Immature natural killer cell (primary cell): Measurements from ENCODE around the gene PLCH2. TPM values are rescaled to one million over a fixed set of nuclear protein-coding genes. Genes with fewer than 3 reads are reported as not detected.
A peak's percentile ranks its signal among the peaks of the same experiment; 100 is the strongest.

Source experiments
- DNase-seq, 3 donors: peaks; one replicate each; pipeline ENCODE4 v3.0.0; 2022; ENCODE audit warnings: mixed read lengths in 1 of 3
- H3K27ac Mint-ChIP-seq, 6 donors: one replicate each; pipeline ENCODE4 v1.8.0; 2020; ENCODE audit warnings: mixed read lengths in 6 of 6, mild to moderate bottlenecking in 5 of 6, inconsistent platforms in 4 of 6, moderate library complexity in 3 of 6
- H3K27me3 Mint-ChIP-seq, 3 donors: one replicate each; pipeline ENCODE4 v1.8.0; 2020 to 2021; ENCODE audit warnings: low read depth in 3 of 3, mild to moderate bottlenecking in 3 of 3, mixed read lengths in 3 of 3, moderate library complexity in 3 of 3, inconsistent platforms in 1 of 3
- H3K36me3 Mint-ChIP-seq, 3 donors: one replicate each; pipeline ENCODE4 v1.8.0; 2020; ENCODE audit warnings: mixed read lengths in 3 of 3, inconsistent platforms in 2 of 3, mild to moderate bottlenecking in 2 of 3
- H3K4me1 Mint-ChIP-seq, 2 donors: one replicate each; pipeline ENCODE4 v1.8.0; 2020; ENCODE audit warnings: inconsistent platforms in 2 of 2, mild to moderate bottlenecking in 2 of 2, mixed read lengths in 2 of 2, moderate library complexity in 1 of 2
- H3K4me3 Mint-ChIP-seq, 5 donors: one replicate each; pipeline ENCODE4 v1.8.0; 2020; ENCODE audit warnings: mild to moderate bottlenecking in 5 of 5, mixed read lengths in 5 of 5, inconsistent platforms in 3 of 5, moderate library complexity in 3 of 5
- H3K9me3 Mint-ChIP-seq, 6 donors: one replicate each; pipeline ENCODE4 v1.8.0; 2020; ENCODE audit warnings: mild to moderate bottlenecking in 6 of 6, mixed read lengths in 6 of 6, inconsistent platforms in 4 of 6, moderate library complexity in 3 of 6
- polyA plus RNA-seq, 3 donors: library from polyadenylated mRNA; unstranded; fragments of 300-500 nt; fragmentation: Illumina TruSeq; gene quantifications; one replicate each; pipeline ENCODE4 v1.2.3, GENCODE V29; 2021

PLCH2 gene
- polyA plus RNA-seq, 3 donors from 2014 or later: 2.9 to 5.1 TPM; not detected in 1

DNA sequence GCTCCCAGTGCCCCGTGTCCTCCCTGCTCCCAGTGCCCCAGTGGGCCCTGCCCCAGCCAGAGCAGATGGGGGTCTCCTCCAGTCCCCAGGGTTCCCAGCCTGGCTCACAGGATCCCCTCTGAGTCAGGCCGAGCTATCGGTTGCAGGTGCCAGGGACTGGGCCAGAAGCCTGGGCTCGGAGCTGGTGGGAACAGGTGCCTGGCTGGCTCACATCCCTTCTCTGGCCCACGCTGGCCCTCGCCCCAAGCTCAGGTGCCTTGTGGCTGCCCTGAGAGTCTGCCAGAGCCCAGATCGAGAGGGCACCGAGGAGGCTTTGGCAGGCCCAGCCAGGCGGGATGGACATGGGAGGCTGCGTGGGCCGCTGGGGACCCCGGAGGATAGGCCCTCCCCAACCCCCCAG is 18.9 kb downstream of the PLCH2 start:
- Mint-ChIP-seq H3K27me3 (peaks cover 0 to 4% (median 0%) of the 10 kb centered on the region in 3 donors), H3K36me3 (peaks cover 0 to 5% (median 3%) of the 10 kb centered on the region in 3 donors), H3K27ac (no peak overlapping the region), H3K4me1 (peaks cover 38 to 43% of the 10 kb centered on the region in 2 donors), H3K4me3 (no peak overlapping the region), H3K9me3 (no peaks in the 10 kb centered on the region)
- DNase-seq: no peak

DNA sequence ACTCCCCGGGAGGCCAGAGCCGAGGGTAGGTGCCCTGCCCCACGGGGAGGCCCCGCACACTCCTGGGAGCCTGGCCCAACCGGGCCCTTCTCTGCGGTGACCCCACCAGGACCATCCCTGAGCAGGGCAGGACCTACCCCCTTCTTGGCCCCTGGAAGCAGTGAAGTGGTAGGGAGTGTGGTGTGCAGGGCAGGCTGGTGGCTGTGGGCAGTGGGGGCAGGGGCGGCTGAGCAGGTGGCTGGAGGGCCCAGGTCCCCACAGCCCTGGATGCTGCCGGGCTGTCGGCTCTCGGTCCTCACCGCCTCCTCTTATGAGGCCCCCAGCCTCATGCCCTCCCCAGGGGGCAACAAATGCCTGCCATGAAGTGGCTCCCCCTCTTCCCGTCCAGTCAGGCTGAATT is 19.5 kb downstream of the PLCH2 start:
- Mint-ChIP-seq H3K4me1 (peaks cover 43 to 48% of the 10 kb centered on the region in 2 donors), H3K4me3 (no peak overlapping the region), H3K36me3 (peaks cover 0 to 5% (median 3%) of the 10 kb centered on the region in 3 donors), H3K9me3 (no peaks in the 10 kb centered on the region), H3K27me3 (peaks cover 0 to 2% (median 0%) of the 10 kb centered on the region in 3 donors), H3K27ac (peak overlapping the region in 3 of 6 donors; percentile 45 to 88 (median 79))
- no peak for DNase-seq

DNA sequence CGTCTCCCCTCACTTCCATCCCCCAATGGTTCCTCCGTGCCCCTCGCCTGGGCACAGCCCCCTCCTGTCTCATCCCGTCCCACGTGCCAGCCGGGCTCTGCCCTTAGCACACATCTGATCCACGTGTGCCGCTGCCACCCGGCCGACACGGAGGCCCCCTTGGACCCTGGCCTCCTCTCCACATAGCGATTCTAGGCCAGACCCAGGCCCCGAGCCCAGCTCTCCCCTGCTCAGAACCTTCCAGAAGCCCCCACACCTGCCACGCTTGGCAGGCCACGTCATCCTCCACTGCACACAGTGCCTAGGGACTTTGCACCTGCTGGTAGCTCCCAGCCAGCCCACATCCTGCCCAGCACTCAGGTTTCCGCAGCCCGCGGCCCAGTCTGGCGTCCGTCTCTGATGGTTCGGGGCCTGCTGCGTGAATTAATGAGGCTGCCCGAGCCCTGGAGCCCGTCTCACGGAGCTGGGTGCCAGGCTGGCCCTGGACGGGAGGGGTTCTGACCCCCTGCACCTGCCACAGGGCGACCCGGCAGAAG is 20.1 kb downstream of the PLCH2 start:
- H3K36me3 Mint-ChIP-seq: peaks cover 0 to 4% (median 2%) of the 10 kb centered on the region in 3 donors
- peak overlapping the region; percentile 29 to 88 (median 70) for H3K27ac Mint-ChIP-seq
- H3K9me3 Mint-ChIP-seq: no peaks in the 10 kb centered on the region
- peaks cover 44 to 51% of the 10 kb centered on the region in 2 donors for H3K4me1 Mint-ChIP-seq
- H3K27me3 Mint-ChIP-seq: peaks cover 0 to 2% (median 0%) of the 10 kb centered on the region in 3 donors
- H3K4me3 Mint-ChIP-seq: peak overlapping the region in 3 of 5 donors; percentile 23 to 36 (median 35)
- peak; percentile 54 to 58 (median 57) for DNase-seq

DNA sequence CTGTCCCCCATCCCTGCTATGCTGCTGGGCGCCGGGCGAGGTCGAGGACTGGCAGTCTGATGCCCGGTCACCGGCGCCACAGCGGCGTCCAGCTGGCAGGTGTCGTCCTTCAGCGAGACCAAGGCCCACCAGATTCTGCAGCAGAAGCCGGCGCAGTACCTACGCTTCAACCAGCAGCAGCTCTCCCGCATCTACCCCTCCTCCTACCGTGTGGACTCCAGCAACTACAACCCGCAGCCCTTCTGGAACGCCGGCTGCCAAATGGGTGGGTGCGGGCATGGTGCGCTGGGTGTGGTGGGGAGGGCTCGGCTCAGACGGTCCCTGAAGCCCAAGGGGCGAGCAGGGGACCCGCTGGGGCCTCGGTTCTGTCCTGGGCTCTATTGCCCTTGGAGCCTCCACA is 20.7 kb downstream of the PLCH2 start:
- Mint-ChIP-seq H3K27me3 (peaks cover 0 to 2% (median 0%) of the 10 kb centered on the region in 3 donors), H3K9me3 (no peaks in the 10 kb centered on the region), H3K4me1 (peaks cover 44 to 53% of the 10 kb centered on the region in 2 donors), H3K4me3 (peak overlapping the region in 1 of 5 donors; percentile 17), H3K27ac (peak overlapping the region in 5 of 6 donors; percentile 12 to 88 (median 60)), H3K36me3 (no peaks in the 10 kb centered on the region)
- no peak for DNase-seq

DNA sequence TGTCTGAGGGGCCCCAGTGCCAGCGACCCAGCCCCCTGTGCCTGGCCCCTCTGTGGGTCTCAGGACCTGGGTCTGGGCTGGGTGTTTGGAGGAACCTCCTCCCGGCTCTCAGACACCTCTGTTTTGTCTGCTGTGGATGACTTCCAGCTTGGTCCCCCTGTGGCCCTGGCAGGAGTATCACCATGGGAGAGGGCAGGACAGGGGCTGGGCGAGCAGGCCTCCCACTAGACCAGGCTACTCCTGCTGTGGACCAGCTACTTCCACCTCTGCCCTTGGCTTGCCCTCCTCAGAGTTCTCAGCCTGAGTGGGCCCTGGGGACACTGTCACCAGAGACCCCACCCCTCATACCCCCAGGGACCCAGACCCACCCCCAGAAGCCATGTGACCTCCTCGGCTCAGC is 21.8 kb downstream of the PLCH2 start:
- no peak for DNase-seq
- Mint-ChIP-seq H3K9me3 (no peaks in the 10 kb centered on the region), H3K36me3 (no peaks in the 10 kb centered on the region), H3K4me3 (no peak overlapping the region), H3K4me1 (peaks cover 43 to 53% of the 10 kb centered on the region in 2 donors), H3K27me3 (peaks cover 0 to 2% (median 0%) of the 10 kb centered on the region in 3 donors), H3K27ac (peak overlapping the region in 1 of 6 donors; percentile 7)

DNA sequence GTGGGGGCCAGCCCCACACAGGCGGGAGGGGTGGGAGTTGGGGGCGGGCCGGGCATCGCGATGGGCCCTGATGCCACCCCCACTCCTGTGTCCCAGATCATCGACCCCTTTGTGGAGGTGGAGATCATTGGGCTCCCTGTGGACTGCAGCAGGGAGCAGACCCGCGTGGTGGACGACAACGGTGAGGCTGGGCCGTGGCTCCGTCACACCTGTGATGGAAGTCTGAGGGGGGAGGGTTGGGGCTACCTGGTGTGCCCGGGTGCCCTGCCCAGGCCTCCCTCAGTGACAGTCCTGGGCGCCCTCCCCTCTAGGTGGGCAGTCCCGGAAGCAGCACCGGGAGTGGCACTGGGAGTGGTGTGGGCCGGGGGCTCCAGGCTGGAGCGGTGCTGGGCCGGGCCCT is 22.6 kb downstream of the PLCH2 start:
- Mint-ChIP-seq H3K27me3 (no peaks in the 10 kb centered on the region), H3K4me3 (no peak overlapping the region), H3K4me1 (peaks cover 36 to 45% of the 10 kb centered on the region in 2 donors)

DNA sequence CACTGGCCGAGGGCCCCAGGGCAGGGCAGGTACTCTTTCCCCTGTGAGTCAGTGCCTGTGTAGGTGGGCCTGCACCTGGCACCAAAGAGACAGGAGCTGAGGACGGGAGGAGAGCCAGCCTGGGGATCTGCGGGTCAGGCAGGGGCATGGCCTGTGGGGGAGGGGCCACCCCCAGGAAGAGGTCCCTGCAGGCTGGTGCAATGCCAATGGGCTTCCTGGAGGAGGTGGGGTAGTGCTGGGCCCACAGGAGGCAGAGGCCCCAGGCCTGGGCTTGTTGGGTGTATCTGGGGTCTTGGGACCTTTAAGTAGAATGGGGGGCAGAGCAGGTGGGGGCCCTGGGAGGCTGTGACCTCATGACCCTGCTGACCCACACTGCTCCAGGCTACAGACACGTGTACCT is 23.2 kb downstream of the PLCH2 start:
- peak overlapping the region in 5 of 6 donors; percentile 24 to 79 (median 37) for H3K27ac Mint-ChIP-seq
- no peaks in the 10 kb centered on the region for H3K9me3 Mint-ChIP-seq
- H3K4me1 Mint-ChIP-seq: peaks cover 30 to 39% of the 10 kb centered on the region in 2 donors
- H3K4me3 Mint-ChIP-seq: peak overlapping the region in 3 of 5 donors; percentile 3 to 73 (median 18)
- H3K27me3 Mint-ChIP-seq: no peaks in the 10 kb centered on the region
- no peaks in the 10 kb centered on the region for H3K36me3 Mint-ChIP-seq
- DNase-seq: no peak

More for the DNA sequence above, 22.6 kb downstream of the PLCH2 start:
- Mint-ChIP-seq H3K9me3 (no peaks in the 10 kb centered on the region), H3K36me3 (no peaks in the 10 kb centered on the region), H3K27ac (no peak overlapping the region)
- no peak for DNase-seq

DNA sequence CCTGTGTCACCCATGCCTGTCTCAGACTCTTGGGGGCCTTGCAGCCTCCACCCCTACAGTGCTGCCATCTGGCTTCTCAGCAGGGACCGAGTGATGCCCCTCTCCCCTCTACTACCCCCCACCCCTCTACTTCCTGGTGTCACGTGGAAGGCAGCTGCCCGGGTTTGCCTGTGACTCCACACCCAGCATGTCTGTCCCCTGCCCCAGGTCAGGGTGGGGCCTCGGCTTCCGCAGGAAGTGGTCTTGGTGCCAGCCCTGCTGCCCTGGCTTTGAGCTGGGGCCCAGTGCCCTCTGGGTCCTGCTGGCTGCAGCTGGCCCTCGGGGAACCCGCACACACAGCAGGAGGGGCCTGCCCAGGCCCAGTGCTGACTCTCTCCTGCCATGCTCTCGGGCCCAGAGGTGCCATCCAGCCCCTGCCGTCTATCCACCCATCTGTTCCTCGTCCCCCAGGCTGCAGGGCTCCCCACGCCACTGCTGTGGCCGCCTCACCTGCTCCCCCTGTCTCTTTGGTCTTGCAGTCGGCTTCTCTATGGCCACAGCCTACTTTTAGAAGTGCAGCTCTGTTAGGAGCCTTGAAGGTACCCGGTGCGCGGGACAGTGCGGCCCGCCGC is 24.0 kb downstream of the PLCH2 start:
- H3K27me3 Mint-ChIP-seq: no peaks in the 10 kb centered on the region
- H3K27ac Mint-ChIP-seq: peak overlapping the region; percentile 62 to 84 (median 76)
- H3K36me3 Mint-ChIP-seq: no peaks in the 10 kb centered on the region
- H3K9me3 Mint-ChIP-seq: no peaks in the 10 kb centered on the region
- H3K4me3 Mint-ChIP-seq: peak overlapping the region; percentile 24 to 77 (median 60)
- peaks cover 28 to 38% of the 10 kb centered on the region in 2 donors for H3K4me1 Mint-ChIP-seq
- DNase-seq: peak; percentile 45 to 58 (median 56)

DNA sequence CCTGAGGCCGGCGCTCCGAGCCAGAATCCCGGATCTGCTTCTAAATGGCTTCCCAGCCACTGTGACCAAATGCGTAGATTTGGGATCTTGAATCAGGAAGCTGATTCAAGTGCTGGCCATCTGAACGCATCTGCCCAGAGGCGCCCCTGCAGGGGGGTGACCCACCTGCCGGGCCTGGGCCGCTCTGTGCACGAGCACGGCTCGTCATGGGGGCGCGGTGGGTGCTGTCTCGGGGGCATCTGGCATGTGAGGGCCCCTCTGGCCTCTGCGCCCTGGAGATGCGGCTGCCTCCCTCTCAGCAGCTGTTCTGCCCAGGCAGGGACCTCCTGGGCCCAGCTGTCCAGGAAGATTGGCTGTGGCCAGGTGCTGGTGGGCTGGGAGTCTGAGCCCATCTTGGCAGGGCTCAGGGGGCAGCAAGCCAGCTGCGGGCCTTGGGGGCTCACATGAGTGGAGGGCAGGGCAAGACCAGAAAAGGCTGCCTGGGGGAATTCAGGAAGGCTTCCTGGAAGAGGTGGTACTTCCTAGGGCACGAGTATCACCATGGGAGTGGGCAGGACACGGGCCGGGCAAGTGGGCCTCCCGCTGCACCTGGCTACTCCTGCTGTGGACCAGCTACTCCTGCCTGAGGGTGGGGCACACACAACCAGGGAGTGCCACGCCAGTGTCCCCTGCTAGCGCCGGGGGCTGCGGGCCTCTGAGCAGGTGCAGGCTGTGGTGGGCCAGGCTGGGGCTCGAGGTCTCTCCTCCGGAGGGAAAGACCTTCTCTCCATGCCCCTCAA is 25.1 kb downstream of the PLCH2 start:
- Mint-ChIP-seq H3K36me3 (no peaks in the 10 kb centered on the region), H3K27me3 (no peaks in the 10 kb centered on the region), H3K4me3 (no peak overlapping the region), H3K27ac (no peak overlapping the region), H3K9me3 (no peaks in the 10 kb centered on the region), H3K4me1 (peaks cover 25 to 32% of the 10 kb centered on the region in 2 donors)
- no peak for DNase-seq

DNA sequence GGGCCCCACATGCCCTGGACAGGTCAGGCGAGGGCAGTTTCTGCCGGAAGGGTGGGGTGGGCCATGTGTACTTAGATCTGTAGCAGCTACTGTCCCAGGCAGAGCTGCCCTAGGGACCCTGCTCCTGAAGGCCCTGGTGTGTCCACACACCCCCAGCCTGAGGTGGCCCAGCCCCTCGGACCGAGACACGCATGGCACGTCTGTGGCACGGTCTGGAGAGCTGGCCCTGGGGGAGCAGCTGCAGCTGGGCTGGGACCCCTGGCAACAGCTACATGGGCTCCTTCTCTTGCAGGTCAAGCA is 25.7 kb downstream of the PLCH2 start:
- Mint-ChIP-seq H3K36me3 (no peaks in the 10 kb centered on the region), H3K4me1 (peaks cover 19 to 27% of the 10 kb centered on the region in 2 donors), H3K9me3 (no peaks in the 10 kb centered on the region), H3K27me3 (no peaks in the 10 kb centered on the region), H3K27ac (no peak overlapping the region), H3K4me3 (no peak overlapping the region)
- no peak for DNase-seq

DNA sequence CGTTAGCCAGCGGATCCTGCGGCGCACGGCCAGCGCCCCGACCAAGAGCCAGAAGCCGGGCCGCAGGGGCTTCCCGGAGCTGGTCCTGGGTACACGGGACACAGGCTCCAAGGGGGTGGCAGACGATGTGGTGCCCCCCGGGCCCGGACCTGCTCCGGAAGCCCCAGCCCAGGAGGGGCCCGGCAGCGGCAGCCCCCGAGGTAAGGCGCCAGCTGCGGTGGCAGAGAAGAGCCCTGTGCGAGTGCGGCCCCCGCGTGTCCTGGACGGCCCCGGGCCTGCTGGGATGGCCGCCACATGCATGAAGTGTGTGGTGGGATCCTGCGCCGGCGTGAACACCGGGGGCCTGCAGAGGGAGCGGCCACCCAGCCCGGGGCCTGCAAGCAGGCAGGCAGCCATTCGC is 26.1 kb downstream of the PLCH2 start:
- Mint-ChIP-seq H3K4me3 (no peak overlapping the region), H3K27ac (no peak overlapping the region), H3K9me3 (no peaks in the 10 kb centered on the region), H3K4me1 (peaks cover 16 to 23% of the 10 kb centered on the region in 2 donors), H3K27me3 (no peaks in the 10 kb centered on the region), H3K36me3 (no peaks in the 10 kb centered on the region)
- DNase-seq: no peak

DNA sequence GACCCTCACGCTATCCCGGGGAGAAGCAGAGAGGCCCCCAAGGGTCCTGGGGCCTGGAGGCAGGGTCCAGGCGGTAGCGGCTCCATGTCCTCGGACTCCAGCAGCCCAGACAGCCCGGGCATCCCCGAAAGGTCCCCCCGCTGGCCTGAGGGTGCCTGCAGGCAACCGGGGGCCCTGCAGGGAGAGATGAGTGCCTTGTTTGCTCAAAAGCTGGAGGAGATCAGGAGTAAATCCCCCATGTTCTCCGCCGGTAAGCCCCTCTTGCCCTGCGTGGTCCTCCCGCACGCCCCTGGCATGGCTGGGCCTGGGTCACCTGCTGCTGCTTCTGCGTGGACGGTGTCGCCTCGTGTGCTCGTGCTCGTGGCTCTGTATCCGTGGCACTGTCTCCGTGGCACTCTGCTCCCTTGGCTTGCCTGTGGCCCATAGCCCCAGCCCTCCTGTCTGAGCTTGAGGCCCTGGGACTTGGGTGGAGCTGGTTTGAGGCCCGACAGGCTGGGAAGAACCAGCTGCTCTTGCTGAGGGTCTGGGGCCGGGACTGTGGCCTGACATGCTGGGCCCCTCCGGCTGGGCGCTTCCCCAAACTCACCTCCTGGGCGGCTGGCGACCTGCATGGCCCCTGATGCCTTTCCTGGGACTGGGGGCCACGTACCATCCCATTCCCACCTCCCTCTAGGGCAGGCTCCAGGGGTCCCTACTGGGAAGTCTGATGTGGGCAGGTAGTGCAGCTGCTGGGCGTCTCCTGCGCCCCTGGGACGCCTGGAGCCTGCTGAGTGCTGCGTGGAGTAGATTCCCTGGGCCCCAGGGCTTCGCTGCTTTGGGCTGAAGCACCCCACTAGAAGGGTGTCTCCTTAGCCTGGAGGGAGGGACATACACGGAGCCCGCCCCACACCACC is 26.8 kb downstream of the PLCH2 start:
- Mint-ChIP-seq H3K4me3 (no peak overlapping the region), H3K36me3 (no peaks in the 10 kb centered on the region), H3K4me1 (peaks cover 16 to 22% of the 10 kb centered on the region in 2 donors), H3K27me3 (no peaks in the 10 kb centered on the region), H3K9me3 (no peaks in the 10 kb centered on the region), H3K27ac (no peak overlapping the region)
- DNase-seq: no peak

DNA sequence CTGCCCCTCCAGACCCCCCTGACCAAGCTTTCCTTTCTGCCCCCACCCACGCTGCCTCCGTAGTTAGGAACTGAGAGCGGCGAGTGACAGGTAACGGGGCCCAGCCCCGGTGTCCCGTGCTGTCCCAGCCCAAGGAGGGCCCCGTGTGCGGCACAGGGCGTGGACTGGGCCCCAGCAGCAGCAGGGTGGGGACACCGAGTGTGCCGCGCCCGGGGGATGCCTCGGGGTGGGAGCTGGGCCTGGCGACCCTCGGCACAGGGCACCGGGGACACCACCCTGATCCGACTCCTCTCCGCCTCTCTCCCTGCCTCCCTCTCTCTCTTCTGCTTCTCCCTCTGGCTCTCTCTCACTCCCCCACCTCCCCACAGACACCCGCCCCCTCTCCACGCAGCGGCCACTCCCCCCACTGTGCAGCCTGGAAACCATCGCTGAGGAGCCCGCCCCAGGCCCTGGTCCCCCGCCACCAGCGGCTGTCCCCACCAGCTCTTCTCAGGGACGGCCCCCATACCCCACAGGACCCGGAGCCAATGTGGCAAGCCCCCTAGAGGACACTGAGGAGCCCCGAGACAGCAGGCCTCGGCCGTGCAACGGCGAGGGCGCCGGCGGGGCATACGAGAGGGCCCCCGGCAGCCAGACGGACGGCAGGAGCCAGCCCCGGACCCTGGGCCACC is 27.6 kb downstream of the PLCH2 start:
- Mint-ChIP-seq H3K27ac (no peak overlapping the region), H3K36me3 (peaks cover 0 to 3% (median 0%) of the 10 kb centered on the region in 3 donors), H3K27me3 (no peaks in the 10 kb centered on the region), H3K9me3 (no peaks in the 10 kb centered on the region), H3K4me1 (peaks cover 16 to 20% of the 10 kb centered on the region in 2 donors), H3K4me3 (no peak overlapping the region)
- DNase-seq: no peak
